ENCODE measurements around the gene CCL15. TPM values are rescaled to one million over a fixed set of nuclear protein-coding genes. Genes with fewer than 3 reads are reported as not detected.

CCL15 gene
- total RNA-seq, 1 experiment from 2014 or later: not detected

- ATAC-seq (no peak), DNase-seq (ENCODE audit: low spot score) (no peak)
- Mint-ChIP-seq H3K27me3 (ENCODE audit: low read depth) (peaks cover 3% of the 10 kb centered on the region; the same call in 1 of the 2 replicates), H3K4me3 (no peak overlapping the region), H3K27ac (no peak overlapping the region), H3K9me3 (peaks cover under 1% of the 10 kb centered on the region; the same call in 1 of the 2 replicates), H3K4me1 (peaks cover 8% of the 10 kb centered on the region), H3K36me3 (no peaks in the 10 kb centered on the region)
- CTCF ChIA-PET: interaction anchor here (1.1 to 1.2 kb wide), 2 partner anchors 26 to 70 kb away, joined by 4 to 6 read pairs; no protein-coding TSS in a partner anchor
- TF ChIP-seq NFE2L1 (CRISPR knock-in tag; IDR thresholded peaks at IDR 0.05) (no peak), ZNF532 (CRISPR knock-in tag; IDR thresholded peaks at IDR 0.05; ENCODE audit: borderline replicate concordance) (no peak), GRHL2 (CRISPR knock-in tag; IDR thresholded peaks at IDR 0.05; ENCODE audit: insufficient replicate concordance, severe bottlenecking) (no peak), AFF4 (CRISPR knock-in tag; IDR thresholded peaks at IDR 0.05; ENCODE audit: borderline replicate concordance) (no peak), NR2C2 (CRISPR knock-in tag; IDR thresholded peaks at IDR 0.05) (no peak), IRF1 (CRISPR knock-in tag; IDR thresholded peaks at IDR 0.05) (no peak), OVOL2 (CRISPR knock-in tag; IDR thresholded peaks at IDR 0.05; ENCODE audit: borderline replicate concordance) (no peak), TP53 (CRISPR knock-in tag; IDR thresholded peaks at IDR 0.05) (no peak), MYBL2 (CRISPR knock-in tag; IDR thresholded peaks at IDR 0.05) (no peak), GTF2I (CRISPR knock-in tag; conservative IDR thresholded peaks at IDR 0.05) (no peak), ZNF232 (CRISPR knock-in tag; IDR thresholded peaks at IDR 0.05) (no peak), NFYB (CRISPR knock-in tag; conservative IDR thresholded peaks at IDR 0.05; ENCODE audit: low read depth) (no peak), ARID4B (CRISPR knock-in tag; IDR thresholded peaks at IDR 0.05; ENCODE audit: borderline replicate concordance) (no peak), ZNF121 (CRISPR knock-in tag; IDR thresholded peaks at IDR 0.05) (no peak), KAT7 (CRISPR knock-in tag; IDR thresholded peaks at IDR 0.05; ENCODE audit: borderline replicate concordance) (no peak), EMX1 (CRISPR knock-in tag; IDR thresholded peaks at IDR 0.05) (no peak), ZNF671 (CRISPR knock-in tag; IDR thresholded peaks at IDR 0.05) (no peak), ESRRA (CRISPR knock-in tag; IDR thresholded peaks at IDR 0.05; ENCODE audit: borderline replicate concordance) (no peak), ZNF512 (CRISPR knock-in tag; IDR thresholded peaks at IDR 0.05; ENCODE audit: borderline replicate concordance) (no peak)
- POLR2A ChIA-PET: no interaction called here
These were observed 680 bp upstream of the CCL15 start for GRCh38 chr17:36001862-36002603.

Data from WTC11 (cell line).